Endothelial cell of umbilical vein (primary cell): ENCODE measurements around the gene OTOGL. TPM values are rescaled to one million over a fixed set of nuclear protein-coding genes. Genes with fewer than 3 reads are reported as not detected.

ENCODE experiments used
- BruUV-seq: library from RNA; stranded (reverse); fragments of 400-500 nt; replicated peaks from 2 replicates; lab custom pipeline; 2021; lab: Mats Ljungman, UMichigan
- CTCF ChIA-PET: fragments of 300-600, 350-600 bp; sonication (Branson Sonifier 250); formaldehyde crosslinking; loops from one replicate; lab custom pipeline; 2021; ENCODE audit warnings: antibody characterized with exemption, inconsistent platforms; lab: Charles Lee
- POLR2A ChIA-PET: fragments of 300-600, 350-600 bp; sonication (Branson Sonifier 250); formaldehyde crosslinking; loops from one replicate; lab custom pipeline; 2021; ENCODE audit warnings: antibody characterized with exemption, inconsistent platforms; lab: Charles Lee
- DNase-seq: peaks from one replicate; pipeline ENCODE4 v3.0.0-alpha.2; 2011; ENCODE audit warnings: low read depth, low spot score
- FAIRE-seq: peaks from 2 replicates; lab custom pipeline; 2011; peaks lifted over from hg19 to GRCh38; lab: Jason Lieb, UNC
- H2AFZ ChIP-seq: 2 replicates; pipeline ENCODE4 v1.6.0; 2012; ENCODE audit warnings: low read depth, low read length, control low read depth, inconsistent platforms
- H3K27ac ChIP-seq: 2 replicates; pipeline ENCODE4 v1.5.1; 2011; ENCODE audit warnings: low read depth, mild to moderate bottlenecking, control low read depth, low read length, moderate library complexity; ENCODE audit not compliant: insufficient read depth
- H3K27me3 ChIP-seq, 2 experiments: 2 replicates each; pipeline versions ENCODE4 v1.6.0 to v1.6.1; 2011; ENCODE audit warnings: low read length in 2 of 2, mixed read lengths in 1 of 2; ENCODE audit not compliant: control insufficient read depth in 2 of 2, insufficient read depth in 2 of 2
- H3K36me3 ChIP-seq, 2 experiments: 2 replicates in 1 of 2; 3 replicates in 1 of 2; pipeline ENCODE4 v1.5.1; 2011; ENCODE audit warnings: low read length in 2 of 2, mild to moderate bottlenecking in 1 of 2, moderate library complexity in 1 of 2; ENCODE audit not compliant: control insufficient read depth in 2 of 2, insufficient read depth in 2 of 2; ENCODE audit errors: extremely low read depth in 1 of 2
- H3K4me1 ChIP-seq: 3 replicates; pipeline ENCODE4 v1.5.1; 2011; ENCODE audit warnings: mild to moderate bottlenecking, low read length; ENCODE audit not compliant: control insufficient read depth, insufficient read depth; ENCODE audit errors: extremely low read depth
- H3K4me2 ChIP-seq: 2 replicates; pipeline ENCODE4 v1.6.1; 2011; ENCODE audit warnings: low read length, control low read depth, mixed read lengths; ENCODE audit not compliant: insufficient read depth
- H3K4me3 ChIP-seq, 3 experiments: fragments of 200-600 bp in 1 of 3; sonication (generic), shearing (Covaris generic) in 1 of 3; replicated peaks in 1 of 3; 2 replicates each; pipeline ENCODE4 v1.5.1; 2011 to 2016; ENCODE audit warnings: control low read depth in 3 of 3, low read length in 3 of 3, mild to moderate bottlenecking in 2 of 3, inconsistent platforms in 1 of 3, low read depth in 1 of 3, moderate library complexity in 1 of 3; ENCODE audit not compliant: insufficient read depth in 1 of 3
- H3K79me2 ChIP-seq: 2 replicates; pipeline ENCODE4 v1.6.0; 2012; ENCODE audit warnings: low read length, inconsistent platforms; ENCODE audit not compliant: control insufficient read depth, insufficient read depth
- H3K9ac ChIP-seq: replicated peaks from 2 replicates; pipeline ENCODE3; 2011; ENCODE audit warnings: low read length, control low read depth; ENCODE audit not compliant: insufficient read depth; ENCODE audit errors: extremely low read depth
- H3K9me1 ChIP-seq: replicated peaks from 3 replicates; pipeline ENCODE4 v1.6.0; 2011; ENCODE audit warnings: mild to moderate bottlenecking, low read length; ENCODE audit not compliant: control insufficient read depth, insufficient read depth; ENCODE audit errors: extremely low read depth
- H3K9me3 ChIP-seq: replicated peaks from 2 replicates; pipeline ENCODE4 v1.5.1; 2012; ENCODE audit warnings: low read length, inconsistent platforms; ENCODE audit not compliant: control insufficient read depth, insufficient read depth
- H4K20me1 ChIP-seq: replicated peaks from 2 replicates; pipeline ENCODE3; 2011; ENCODE audit warnings: mild to moderate bottlenecking, low read length; ENCODE audit not compliant: control insufficient read depth, insufficient read depth; ENCODE audit errors: extremely low read depth
- EZH2 ChIP-seq: IDR thresholded peaks from 2 replicates; pipeline ENCODE4 v1.6.1; 2012; ENCODE audit warnings: borderline replicate concordance, low read depth, mild to moderate bottlenecking, moderate library complexity, low read length, inconsistent platforms; ENCODE audit not compliant: severe bottlenecking
- FOS ChIP-seq: IDR thresholded peaks from 2 replicates; pipeline ENCODE4 v1.6.1; 2011; ENCODE audit warnings: mild to moderate bottlenecking, low read length, moderate library complexity, borderline replicate concordance; ENCODE audit not compliant: insufficient read depth
- GATA2 ChIP-seq: IDR thresholded peaks from 2 replicates; pipeline ENCODE4 v1.7.0; 2011; ENCODE audit warnings: low read depth, mild to moderate bottlenecking, moderate library complexity, mixed read lengths, low read length; ENCODE audit not compliant: insufficient read length, insufficient read depth
- JUN ChIP-seq: IDR thresholded peaks from 2 replicates; pipeline ENCODE4 v1.6.1; 2011; ENCODE audit warnings: borderline replicate concordance, low read depth; ENCODE audit not compliant: insufficient read length, insufficient read depth
- MYC ChIP-seq: IDR thresholded peaks from one replicate; pipeline ENCODE4 v1.6.1; 2011; ENCODE audit warnings: mild to moderate bottlenecking, low read depth, low read length
- POLR2A ChIP-seq: IDR thresholded peaks from 2 replicates; pipeline ENCODE4 v1.6.1; 2012; ENCODE audit warnings: low read depth, mild to moderate bottlenecking, control low read depth, low read length
- POLR2AphosphoS5 ChIP-seq: IDR thresholded peaks from 2 replicates; pipeline ENCODE4 v1.6.1; 2012; ENCODE audit warnings: low read depth, mild to moderate bottlenecking, control low read depth, low read length, moderate library complexity; ENCODE audit not compliant: insufficient read depth
- dilution Hi-C: fragments of 300-500 bp; cut with MboI; formaldehyde crosslinking; loops from one replicate; pipeline ENCODE4 v1.15.0; 2019; ENCODE audit warnings: low sequenced_read_pairs; ENCODE audit not compliant: extremely low pct_ligation_motif_present
- intact Hi-C: fragments of 100-400 bp; cut with micrococcal nuclease; formaldehyde crosslinking; loops from one replicate; pipeline ENCODE4 v1.10.0; 2022
- polyA plus RNA-seq, 4 experiments: library from polyadenylated mRNA; depleted of rRNA in 3 of 4; stranded (reverse) in 3 of 4; unstranded in 1 of 4; fragments of >200 nt; gene quantifications; 2 replicates each; pipeline versions ENCODE4 v1.2.1 to v1.2.3, GENCODE V29; 2011 to 2012; ENCODE audit warnings: missing spikeins in 1 of 4
- total RNA-seq: library from RNA; stranded (reverse); gene quantifications from 2 replicates; pipeline ENCODE4 v1.2.3, GENCODE V29; 2021
- TF ChIP-seq, protein P1 (sequence below), 2 donors: IDR thresholded peaks; 1 replicate in 1 of 2; 2 replicates in 1 of 2; pipeline ENCODE4 v1.5.1; 2011; ENCODE audit warnings: low read length in 2 of 2, mild to moderate bottlenecking in 2 of 2, moderate library complexity in 2 of 2, control low read depth in 1 of 2, inconsistent platforms in 1 of 2, low read depth in 1 of 2; ENCODE audit not compliant: insufficient read depth in 1 of 2; ENCODE audit errors: extremely low read depth in 1 of 2
- TF ChIP-seq, protein P2 (sequence below): IDR thresholded peaks from 2 replicates; pipeline ENCODE4 v1.6.1; 2011; ENCODE audit not compliant: insufficient read depth, insufficient read length

The OTOGL gene
- total and polyA plus RNA-seq, 2 donors (not counting 3 experiments of a cell fraction or from before 2014, with no cell fraction given), result 1.4 to 2.0 TPM

DNA sequence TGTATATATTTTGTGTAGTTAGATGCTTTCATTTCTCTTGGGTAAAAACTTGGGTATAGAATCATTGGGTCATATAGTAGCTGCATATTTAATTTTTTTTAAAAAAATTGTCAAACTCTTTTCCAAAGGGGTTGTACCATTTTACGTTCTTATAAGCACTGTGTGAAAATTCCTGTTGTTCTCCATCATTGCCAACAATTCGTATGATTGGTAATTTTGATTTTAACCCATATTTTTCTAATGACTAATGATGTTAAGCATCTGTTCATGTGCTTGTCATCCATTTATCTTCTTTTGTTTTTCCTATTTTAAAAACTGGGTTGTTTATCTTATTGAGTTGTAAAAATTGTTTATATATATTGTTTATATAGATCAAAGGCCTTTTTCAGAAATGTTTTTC lies 77.4 kb downstream of the OTOGL start:
- dilution Hi-C loops (no loop called here), intact Hi-C loops (no loop called here)
- Histone ChIP-seq H3K36me3 (no peaks in the 10 kb centered on the region), H3K9me1 (no peaks in the 10 kb centered on the region), H3K9ac (no peak overlapping the region), H4K20me1 (no peaks in the 10 kb centered on the region), H3K9me3 (no peaks in the 10 kb centered on the region), H3K79me2 (no peaks in the 10 kb centered on the region), H3K4me1 (peaks cover 4% of the 10 kb centered on the region), H3K27me3 (no peaks in the 10 kb centered on the region), H3K27ac (no peak overlapping the region), H2AFZ (no peak overlapping the region), H3K4me2 (no peak overlapping the region), H3K4me3 (no peak overlapping the region)
- no TSS peak for BruUV-seq
- TF ChIP-seq EZH2 (no peak), FOS (no peak), JUN (no peak), GATA2 (no peak), MYC (no peak), POLR2AphosphoS5 (no peak), POLR2A (no peak)
- TF ChIP-seq, protein P1, sequence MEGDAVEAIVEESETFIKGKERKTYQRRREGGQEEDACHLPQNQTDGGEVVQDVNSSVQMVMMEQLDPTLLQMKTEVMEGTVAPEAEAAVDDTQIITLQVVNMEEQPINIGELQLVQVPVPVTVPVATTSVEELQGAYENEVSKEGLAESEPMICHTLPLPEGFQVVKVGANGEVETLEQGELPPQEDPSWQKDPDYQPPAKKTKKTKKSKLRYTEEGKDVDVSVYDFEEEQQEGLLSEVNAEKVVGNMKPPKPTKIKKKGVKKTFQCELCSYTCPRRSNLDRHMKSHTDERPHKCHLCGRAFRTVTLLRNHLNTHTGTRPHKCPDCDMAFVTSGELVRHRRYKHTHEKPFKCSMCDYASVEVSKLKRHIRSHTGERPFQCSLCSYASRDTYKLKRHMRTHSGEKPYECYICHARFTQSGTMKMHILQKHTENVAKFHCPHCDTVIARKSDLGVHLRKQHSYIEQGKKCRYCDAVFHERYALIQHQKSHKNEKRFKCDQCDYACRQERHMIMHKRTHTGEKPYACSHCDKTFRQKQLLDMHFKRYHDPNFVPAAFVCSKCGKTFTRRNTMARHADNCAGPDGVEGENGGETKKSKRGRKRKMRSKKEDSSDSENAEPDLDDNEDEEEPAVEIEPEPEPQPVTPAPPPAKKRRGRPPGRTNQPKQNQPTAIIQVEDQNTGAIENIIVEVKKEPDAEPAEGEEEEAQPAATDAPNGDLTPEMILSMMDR (IDR thresholded peaks at IDR 0.05; ENCODE audit: extremely low read depth in 1 of 2, insufficient read depth in 1 of 2, low read depth in 1 of 2, low read length in 2 of 2), result no peak
- TF ChIP-seq, protein P2, sequence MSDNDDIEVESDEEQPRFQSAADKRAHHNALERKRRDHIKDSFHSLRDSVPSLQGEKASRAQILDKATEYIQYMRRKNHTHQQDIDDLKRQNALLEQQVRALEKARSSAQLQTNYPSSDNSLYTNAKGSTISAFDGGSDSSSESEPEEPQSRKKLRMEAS, result no peak
- CTCF ChIA-PET, result no interaction called here
- POLR2A ChIA-PET, result no interaction called here
- no peak for FAIRE-seq
- no peak for DNase-seq
